Liver (tissue), 9 donors: ENCODE measurements around the gene KLHL12. TPM values are rescaled to one million over a fixed set of nuclear protein-coding genes. Genes with fewer than 3 reads are reported as not detected.

ENCODE experiments used
- DNase-seq: peaks from one replicate; pipeline ENCODE4 v3.0.0-alpha.2; 2017; ENCODE audit warnings: low spot score
- H3K27ac ChIP-seq, 2 donors: one replicate each; pipeline ENCODE4 v1.7.0; 2013; ENCODE audit warnings: inconsistent platforms in 2 of 2, low read length in 2 of 2, control low read depth in 1 of 2, low read depth in 1 of 2, mild to moderate bottlenecking in 1 of 2
- H3K27me3 ChIP-seq, 4 donors: one replicate each; pipeline versions ENCODE4 v1.6.1 to v1.7.0; 2013; ENCODE audit warnings: low read length in 3 of 4, inconsistent platforms in 1 of 4, mild to moderate bottlenecking in 1 of 4, moderate library complexity in 1 of 4; ENCODE audit not compliant: control insufficient read depth in 4 of 4, insufficient read depth in 4 of 4
- H3K36me3 ChIP-seq, 4 donors: one replicate each; pipeline versions ENCODE4 v1.6.1 to v1.7.0; 2013; ENCODE audit warnings: low read length in 3 of 4, mild to moderate bottlenecking in 3 of 4, low read depth in 1 of 4, moderate library complexity in 1 of 4; ENCODE audit not compliant: control insufficient read depth in 4 of 4, insufficient read depth in 3 of 4
- H3K4me1 ChIP-seq, 4 donors: one replicate each; pipeline versions ENCODE4 v1.6.1 to v1.7.0; 2013; ENCODE audit warnings: low read length in 3 of 4, mild to moderate bottlenecking in 3 of 4, moderate library complexity in 1 of 4; ENCODE audit not compliant: control insufficient read depth in 4 of 4, insufficient read depth in 4 of 4
- H3K4me3 ChIP-seq, 3 donors: one replicate each; pipeline versions ENCODE4 v1.6.1 to v1.7.0; 2013; ENCODE audit warnings: low read length in 3 of 3, control low read depth in 1 of 3, low read depth in 1 of 3, mild to moderate bottlenecking in 1 of 3
- H3K9ac ChIP-seq, 2 donors: one replicate each; pipeline ENCODE4 v1.7.0; 2013; ENCODE audit warnings: low read length in 2 of 2, mild to moderate bottlenecking in 2 of 2, moderate library complexity in 2 of 2, control low read depth in 1 of 2, low read depth in 1 of 2
- H3K9me3 ChIP-seq, 4 donors: one replicate each; pipeline versions ENCODE4 v1.6.1 to v1.7.0; 2013; ENCODE audit warnings: low read length in 3 of 4; ENCODE audit not compliant: control insufficient read depth in 4 of 4
- EGR1 ChIP-seq, 2 donors: IDR thresholded peaks; 2 replicates each; pipeline ENCODE4 v1.6.1; 2016 to 2018; ENCODE audit warnings: antibody characterized with exemption in 2 of 2, low read depth in 2 of 2
- FOXA1 ChIP-seq: IDR thresholded peaks from 2 replicates; pipeline ENCODE4 v1.6.1; 2016; ENCODE audit warnings: antibody characterized with exemption
- FOXA2 ChIP-seq: IDR thresholded peaks from 2 replicates; pipeline ENCODE4 v1.6.1; 2016; ENCODE audit warnings: antibody characterized with exemption
- GABPA ChIP-seq, 2 donors: IDR thresholded peaks in 1 of 2; conservative IDR thresholded peaks in 1 of 2; 2 replicates each; pipeline ENCODE4 v1.6.1; 2016; ENCODE audit warnings: antibody characterized with exemption in 2 of 2, mild to moderate bottlenecking in 1 of 2, moderate library complexity in 1 of 2
- HNF4A ChIP-seq, 2 donors: conservative IDR thresholded peaks; 2 replicates each; pipeline ENCODE4 v1.6.1; 2016; ENCODE audit warnings: antibody characterized with exemption in 2 of 2, mild to moderate bottlenecking in 2 of 2
- HNF4G ChIP-seq: IDR thresholded peaks from 2 replicates; pipeline ENCODE4 v1.6.1; 2016; ENCODE audit warnings: antibody characterized with exemption
- JUND ChIP-seq, 2 donors: IDR thresholded peaks; 2 replicates each; pipeline ENCODE4 v1.6.1; 2016; ENCODE audit warnings: antibody characterized with exemption in 2 of 2
- NR2F2 ChIP-seq: IDR thresholded peaks from 2 replicates; pipeline ENCODE4 v1.6.1; 2016; ENCODE audit warnings: antibody characterized with exemption
- RAD21 ChIP-seq, 2 donors: IDR thresholded peaks; 2 replicates each; pipeline ENCODE4 v1.6.1; 2016; ENCODE audit warnings: antibody characterized with exemption in 2 of 2, mild to moderate bottlenecking in 2 of 2
- RXRA ChIP-seq, 2 donors: IDR thresholded peaks; 2 replicates each; pipeline ENCODE4 v1.6.1; 2017 to 2018; ENCODE audit warnings: antibody characterized with exemption in 2 of 2, mild to moderate bottlenecking in 1 of 2
- SP1 ChIP-seq: IDR thresholded peaks from 2 replicates; pipeline ENCODE4 v1.6.1; 2018; ENCODE audit warnings: antibody characterized with exemption, mild to moderate bottlenecking
- TAF1 ChIP-seq: conservative IDR thresholded peaks from 2 replicates; pipeline ENCODE4 v1.6.1; 2016; ENCODE audit warnings: antibody characterized with exemption, mild to moderate bottlenecking
- YY1 ChIP-seq: IDR thresholded peaks from 2 replicates; pipeline ENCODE4 v1.6.1; 2016; ENCODE audit warnings: antibody characterized with exemption, mild to moderate bottlenecking
- WGBS: extraction: QIAGEN DNeasy Blood & Tissue Kit; methylation state at CpG from one replicate; pipeline ENCODE4 v1.1.7; 2013; 5-methylcytosine and 5-hydroxymethylcytosine counted together
- polyA plus RNA-seq, 2 donors: library from polyadenylated mRNA; stranded (reverse) in 1 of 2; unstranded in 1 of 2; fragments of 200-250 nt in 1 of 2; fragments of >200 nt in 1 of 2; fragmentation: Nextera tagmentation in 1 of 2; extraction: Ambion mirVana in 1 of 2; gene quantifications; one replicate each; pipeline versions ENCODE4 v1.2.1 to v1.2.3, GENCODE V29; 2013 to 2015
- total RNA-seq, 2 donors: library from RNA; depleted of rRNA; stranded (reverse); fragments of >200 nt; gene quantifications; one replicate each; pipeline ENCODE4 v1.2.3, GENCODE V29; 2014
- TF ChIP-seq, protein P1 (sequence below): IDR thresholded peaks from 2 replicates; pipeline ENCODE4 v1.6.1; 2016; ENCODE audit warnings: antibody characterized with exemption
- TF ChIP-seq, protein P2 (sequence below): IDR thresholded peaks from 2 replicates; pipeline ENCODE4 v1.6.1; 2016; ENCODE audit warnings: antibody characterized with exemption, mild to moderate bottlenecking
- TF ChIP-seq, protein P3 (sequence below): IDR thresholded peaks from 2 replicates; pipeline ENCODE4 v1.6.1; 2016; ENCODE audit warnings: antibody characterized with exemption
- TF ChIP-seq, protein P4 (sequence below): IDR thresholded peaks from 2 replicates; pipeline ENCODE4 v1.6.1; 2016; ENCODE audit warnings: antibody characterized with exemption
- TF ChIP-seq, protein P5 (sequence below): fragments of 150-350 bp; IDR thresholded peaks from 2 replicates; pipeline ENCODE4 v1.5.1; 2017; ENCODE audit warnings: improper control_type of control experiment, low read depth, low read length; ENCODE audit not compliant: missing input control
- donor health status: healthy.
- donor health status: healthy.
- donor health status: healthy.
- donor health status: healthy.
- donor health status: healthy.

KLHL12 gene
- total and polyA plus RNA-seq, 4 donors = 7.2 to 17.5 (median 10.4) TPM

DNA sequence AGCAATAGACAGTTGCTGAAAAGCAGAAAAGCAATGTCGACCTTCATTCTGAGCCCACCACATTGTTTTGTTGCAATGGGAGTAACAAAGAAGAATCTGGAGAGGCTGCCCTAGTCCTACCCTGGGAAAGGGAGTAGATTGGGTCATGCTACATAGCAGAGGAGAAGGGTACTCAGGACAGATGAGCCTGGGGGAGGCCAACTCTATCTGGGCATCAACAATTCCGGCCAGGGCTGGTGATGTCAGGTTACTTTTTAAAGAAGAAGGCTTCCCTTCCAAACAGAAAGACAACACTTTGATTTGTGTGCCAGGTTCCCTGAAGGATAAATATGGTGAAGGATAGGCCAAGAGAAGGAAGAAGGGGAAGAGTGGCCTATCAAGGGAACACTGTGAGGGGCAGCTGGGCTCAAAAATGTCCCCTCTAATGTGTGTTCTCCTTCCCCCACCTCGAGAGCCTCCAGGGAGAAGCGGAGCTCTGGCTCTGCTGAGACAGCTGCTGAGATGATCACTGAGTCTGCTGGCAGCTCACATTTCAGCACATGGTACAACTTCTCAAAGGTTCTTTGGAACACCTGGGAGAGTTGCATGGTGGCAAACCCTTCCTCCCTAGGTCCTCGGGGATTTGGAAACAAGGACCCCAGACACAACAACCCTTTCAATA, 34.3 kb upstream of the KLHL12 start:
- Histone ChIP-seq H3K9ac (no peak overlapping the region), H3K9me3 (no peaks in the 10 kb centered on the region), H3K36me3 (peaks cover 2 to 23% (median 11%) of the 10 kb centered on the region in 4 donors), H3K4me3 (no peak overlapping the region), H3K27me3 (no peaks in the 10 kb centered on the region), H3K4me1 (peaks cover 4 to 29% (median 24%) of the 10 kb centered on the region in 4 donors), H3K27ac (no peak overlapping the region)
- 94% methylated on average over 5 of the region's 5 CpGs for WGBS
- DNase-seq = no peak
- TF ChIP-seq JUND (IDR thresholded peaks at IDR 0.05) (no peak), HNF4G (no peak), HNF4A (conservative IDR thresholded peaks at IDR 0.05) (no peak), EGR1 (IDR thresholded peaks at IDR 0.05; ENCODE audit: low read depth in 2 of 2) (no peak), GABPA (IDR thresholded peaks at IDR 0.05 in 1 of 2, conservative IDR thresholded peaks at IDR 0.05 in 1 of 2) (no peak)
- TF ChIP-seq, protein P1, sequence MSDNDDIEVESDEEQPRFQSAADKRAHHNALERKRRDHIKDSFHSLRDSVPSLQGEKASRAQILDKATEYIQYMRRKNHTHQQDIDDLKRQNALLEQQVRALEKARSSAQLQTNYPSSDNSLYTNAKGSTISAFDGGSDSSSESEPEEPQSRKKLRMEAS = no peak
- TF ChIP-seq, protein P2, sequence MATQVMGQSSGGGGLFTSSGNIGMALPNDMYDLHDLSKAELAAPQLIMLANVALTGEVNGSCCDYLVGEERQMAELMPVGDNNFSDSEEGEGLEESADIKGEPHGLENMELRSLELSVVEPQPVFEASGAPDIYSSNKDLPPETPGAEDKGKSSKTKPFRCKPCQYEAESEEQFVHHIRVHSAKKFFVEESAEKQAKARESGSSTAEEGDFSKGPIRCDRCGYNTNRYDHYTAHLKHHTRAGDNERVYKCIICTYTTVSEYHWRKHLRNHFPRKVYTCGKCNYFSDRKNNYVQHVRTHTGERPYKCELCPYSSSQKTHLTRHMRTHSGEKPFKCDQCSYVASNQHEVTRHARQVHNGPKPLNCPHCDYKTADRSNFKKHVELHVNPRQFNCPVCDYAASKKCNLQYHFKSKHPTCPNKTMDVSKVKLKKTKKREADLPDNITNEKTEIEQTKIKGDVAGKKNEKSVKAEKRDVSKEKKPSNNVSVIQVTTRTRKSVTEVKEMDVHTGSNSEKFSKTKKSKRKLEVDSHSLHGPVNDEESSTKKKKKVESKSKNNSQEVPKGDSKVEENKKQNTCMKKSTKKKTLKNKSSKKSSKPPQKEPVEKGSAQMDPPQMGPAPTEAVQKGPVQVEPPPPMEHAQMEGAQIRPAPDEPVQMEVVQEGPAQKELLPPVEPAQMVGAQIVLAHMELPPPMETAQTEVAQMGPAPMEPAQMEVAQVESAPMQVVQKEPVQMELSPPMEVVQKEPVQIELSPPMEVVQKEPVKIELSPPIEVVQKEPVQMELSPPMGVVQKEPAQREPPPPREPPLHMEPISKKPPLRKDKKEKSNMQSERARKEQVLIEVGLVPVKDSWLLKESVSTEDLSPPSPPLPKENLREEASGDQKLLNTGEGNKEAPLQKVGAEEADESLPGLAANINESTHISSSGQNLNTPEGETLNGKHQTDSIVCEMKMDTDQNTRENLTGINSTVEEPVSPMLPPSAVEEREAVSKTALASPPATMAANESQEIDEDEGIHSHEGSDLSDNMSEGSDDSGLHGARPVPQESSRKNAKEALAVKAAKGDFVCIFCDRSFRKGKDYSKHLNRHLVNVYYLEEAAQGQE = no peak

DNA sequence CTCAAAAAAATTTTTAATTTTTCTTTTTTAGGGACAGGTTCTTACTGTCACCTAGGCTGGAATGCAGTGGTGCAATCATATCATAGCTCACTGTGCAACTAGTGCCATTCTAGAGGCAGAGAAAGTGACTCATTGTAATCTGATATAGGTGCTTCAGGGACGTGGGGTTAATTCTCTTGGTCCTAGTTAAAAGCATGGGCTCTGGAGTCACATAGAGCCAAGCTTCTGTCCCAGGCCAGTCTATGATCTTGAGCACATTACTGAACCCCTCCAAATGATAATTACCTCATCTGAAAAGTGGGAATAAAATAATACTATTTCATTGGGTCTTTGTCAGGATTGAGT, 32.2 kb upstream of the KLHL12 start:
- H3K4me3 ChIP-seq = no peak overlapping the region
- WGBS = 90% methylated on average over 1 of the region's 1 CpG
- H3K9me3 ChIP-seq = no peaks in the 10 kb centered on the region

More for the DNA sequence above, 32.2 kb upstream of the KLHL12 start:
- Histone ChIP-seq H3K27ac (no peak overlapping the region), H3K27me3 (no peaks in the 10 kb centered on the region), H3K4me1 (peaks cover 11 to 37% (median 27%) of the 10 kb centered on the region in 4 donors), H3K36me3 (peaks cover 2 to 23% (median 11%) of the 10 kb centered on the region in 4 donors), H3K9ac (no peak overlapping the region)
- TF ChIP-seq NR2F2 = no peak
- TF ChIP-seq RAD21 (IDR thresholded peaks at IDR 0.05) = no peak
- no peak for TF ChIP-seq HNF4A (conservative IDR thresholded peaks at IDR 0.05)
- no peak for TF ChIP-seq HNF4G
- TF ChIP-seq FOXA1 = no peak
- no peak for TF ChIP-seq FOXA2
- TF ChIP-seq, protein P3, sequence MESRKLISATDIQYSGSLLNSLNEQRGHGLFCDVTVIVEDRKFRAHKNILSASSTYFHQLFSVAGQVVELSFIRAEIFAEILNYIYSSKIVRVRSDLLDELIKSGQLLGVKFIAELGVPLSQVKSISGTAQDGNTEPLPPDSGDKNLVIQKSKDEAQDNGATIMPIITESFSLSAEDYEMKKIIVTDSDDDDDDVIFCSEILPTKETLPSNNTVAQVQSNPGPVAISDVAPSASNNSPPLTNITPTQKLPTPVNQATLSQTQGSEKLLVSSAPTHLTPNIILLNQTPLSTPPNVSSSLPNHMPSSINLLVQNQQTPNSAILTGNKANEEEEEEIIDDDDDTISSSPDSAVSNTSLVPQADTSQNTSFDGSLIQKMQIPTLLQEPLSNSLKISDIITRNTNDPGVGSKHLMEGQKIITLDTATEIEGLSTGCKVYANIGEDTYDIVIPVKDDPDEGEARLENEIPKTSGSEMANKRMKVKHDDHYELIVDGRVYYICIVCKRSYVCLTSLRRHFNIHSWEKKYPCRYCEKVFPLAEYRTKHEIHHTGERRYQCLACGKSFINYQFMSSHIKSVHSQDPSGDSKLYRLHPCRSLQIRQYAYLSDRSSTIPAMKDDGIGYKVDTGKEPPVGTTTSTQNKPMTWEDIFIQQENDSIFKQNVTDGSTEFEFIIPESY = no peak
- TF ChIP-seq, protein P4, sequence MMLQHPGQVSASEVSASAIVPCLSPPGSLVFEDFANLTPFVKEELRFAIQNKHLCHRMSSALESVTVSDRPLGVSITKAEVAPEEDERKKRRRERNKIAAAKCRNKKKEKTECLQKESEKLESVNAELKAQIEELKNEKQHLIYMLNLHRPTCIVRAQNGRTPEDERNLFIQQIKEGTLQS = no peak
- TF ChIP-seq, protein P5, sequence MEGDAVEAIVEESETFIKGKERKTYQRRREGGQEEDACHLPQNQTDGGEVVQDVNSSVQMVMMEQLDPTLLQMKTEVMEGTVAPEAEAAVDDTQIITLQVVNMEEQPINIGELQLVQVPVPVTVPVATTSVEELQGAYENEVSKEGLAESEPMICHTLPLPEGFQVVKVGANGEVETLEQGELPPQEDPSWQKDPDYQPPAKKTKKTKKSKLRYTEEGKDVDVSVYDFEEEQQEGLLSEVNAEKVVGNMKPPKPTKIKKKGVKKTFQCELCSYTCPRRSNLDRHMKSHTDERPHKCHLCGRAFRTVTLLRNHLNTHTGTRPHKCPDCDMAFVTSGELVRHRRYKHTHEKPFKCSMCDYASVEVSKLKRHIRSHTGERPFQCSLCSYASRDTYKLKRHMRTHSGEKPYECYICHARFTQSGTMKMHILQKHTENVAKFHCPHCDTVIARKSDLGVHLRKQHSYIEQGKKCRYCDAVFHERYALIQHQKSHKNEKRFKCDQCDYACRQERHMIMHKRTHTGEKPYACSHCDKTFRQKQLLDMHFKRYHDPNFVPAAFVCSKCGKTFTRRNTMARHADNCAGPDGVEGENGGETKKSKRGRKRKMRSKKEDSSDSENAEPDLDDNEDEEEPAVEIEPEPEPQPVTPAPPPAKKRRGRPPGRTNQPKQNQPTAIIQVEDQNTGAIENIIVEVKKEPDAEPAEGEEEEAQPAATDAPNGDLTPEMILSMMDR = no peak
- no peak for TF ChIP-seq JUND (IDR thresholded peaks at IDR 0.05)
- no peak for TF ChIP-seq EGR1 (IDR thresholded peaks at IDR 0.05; ENCODE audit: low read depth in 2 of 2)
- TF ChIP-seq RXRA (IDR thresholded peaks at IDR 0.05) = no peak
- TF ChIP-seq SP1 = no peak
- TF ChIP-seq GABPA (IDR thresholded peaks at IDR 0.05 in 1 of 2, conservative IDR thresholded peaks at IDR 0.05 in 1 of 2) = no peak
- TF ChIP-seq, protein P2 = no peak
- TF ChIP-seq, protein P1 = no peak
- no peak for TF ChIP-seq YY1
- TF ChIP-seq TAF1 = no peak
- DNase-seq = no peak
